Astrocyte (in vitro differentiated cells and primary cell): ENCODE measurements around the gene RPSA. TPM values are rescaled to one million over a fixed set of nuclear protein-coding genes. Genes with fewer than 3 reads are reported as not detected.
"Not testable (repeated sequence)": the region's sequence is repeated elsewhere in the genome, so short reads cannot be mapped to it uniquely, and the experiment has no call there.

Experiments used
- DNase-seq: peaks from one replicate; pipeline ENCODE4 v3.0.0-alpha.2; 2010; ENCODE audit warnings: low read depth
- FAIRE-seq: peaks from 2 replicates; lab custom pipeline; 2011; peaks lifted over from hg19 to GRCh38; lab: Jason Lieb, UNC
- H2AFZ ChIP-seq: 2 replicates; pipeline ENCODE4 v1.6.0; 2012; ENCODE audit warnings: low read depth, low read length, inconsistent platforms
- H3K27ac ChIP-seq: 2 replicates; pipeline ENCODE4 v1.5.1; 2011; ENCODE audit warnings: low read depth, low read length, inconsistent platforms
- H3K27me3 ChIP-seq: 2 replicates; pipeline ENCODE4 v1.6.0; 2011; ENCODE audit warnings: low read length, inconsistent platforms; ENCODE audit not compliant: insufficient read depth
- H3K36me3 ChIP-seq: 2 replicates; pipeline ENCODE4 v1.5.1; 2011; ENCODE audit warnings: low read length, inconsistent platforms; ENCODE audit not compliant: insufficient read depth
- H3K4me1 ChIP-seq: 2 replicates; pipeline ENCODE4 v1.5.1; 2011; ENCODE audit warnings: low read length, inconsistent platforms; ENCODE audit not compliant: insufficient read depth
- H3K4me2 ChIP-seq: 2 replicates; pipeline ENCODE4 v1.6.0; 2012; ENCODE audit warnings: low read length, inconsistent platforms
- H3K4me3 ChIP-seq: 2 replicates; pipeline ENCODE4 v1.5.1; 2011; ENCODE audit warnings: low read depth, mild to moderate bottlenecking, low read length, inconsistent platforms; ENCODE audit not compliant: insufficient read depth
- H3K79me2 ChIP-seq: 2 replicates; pipeline ENCODE4 v1.6.0; 2012; ENCODE audit warnings: mild to moderate bottlenecking, low read length, inconsistent platforms; ENCODE audit not compliant: insufficient read depth
- H3K9ac ChIP-seq: 2 replicates; pipeline ENCODE4 v1.6.0; 2012; ENCODE audit warnings: mild to moderate bottlenecking, low read length, inconsistent platforms
- H3K9me3 ChIP-seq: 2 replicates; pipeline ENCODE4 v1.5.1; 2012; ENCODE audit warnings: low read depth, mild to moderate bottlenecking, low read length, inconsistent platforms; ENCODE audit not compliant: insufficient read depth
- H4K20me1 ChIP-seq: 2 replicates; pipeline ENCODE4 v1.6.0; 2012; ENCODE audit warnings: low read length, inconsistent platforms; ENCODE audit not compliant: insufficient read depth
- H3K27ac Mint-ChIP-seq: one replicate; pipeline ENCODE4 v1.8.0; 2021; ENCODE audit warnings: mild to moderate bottlenecking, mixed read lengths; ENCODE audit not compliant: unreplicated experiment
- H3K27me3 Mint-ChIP-seq: one replicate; pipeline ENCODE4 v1.8.0; 2021; ENCODE audit warnings: low read depth, mixed read lengths; ENCODE audit not compliant: unreplicated experiment
- H3K36me3 Mint-ChIP-seq: one replicate; pipeline ENCODE4 v1.8.0; 2021; ENCODE audit warnings: low read depth, mixed read lengths; ENCODE audit not compliant: unreplicated experiment
- H3K4me1 Mint-ChIP-seq: one replicate; pipeline ENCODE4 v1.8.0; 2021; ENCODE audit warnings: low read depth, mixed read lengths; ENCODE audit not compliant: unreplicated experiment
- H3K4me3 Mint-ChIP-seq: one replicate; pipeline ENCODE4 v1.8.0; 2021; ENCODE audit warnings: mild to moderate bottlenecking, moderate library complexity, mixed read lengths; ENCODE audit not compliant: unreplicated experiment
- H3K9me3 Mint-ChIP-seq: one replicate; pipeline ENCODE4 v1.8.0; 2021; ENCODE audit warnings: mild to moderate bottlenecking, mixed read lengths; ENCODE audit not compliant: unreplicated experiment
- CTCF ChIP-seq: IDR thresholded peaks from 2 replicates; pipeline ENCODE4 v1.5.1; 2011; ENCODE audit warnings: low read depth, mild to moderate bottlenecking, inconsistent platforms, low read length, moderate library complexity; ENCODE audit not compliant: insufficient read depth
- EZH2 ChIP-seq: IDR thresholded peaks from 2 replicates; pipeline ENCODE4 v1.6.1; 2012; ENCODE audit warnings: mild to moderate bottlenecking, low read length, inconsistent platforms; ENCODE audit not compliant: insufficient read depth
- total RNA-seq: library from RNA; stranded (reverse); gene quantifications from 2 replicates; pipeline ENCODE4 v1.2.1, GENCODE V29; 2021

Gene RPSA
- total RNA-seq, 1 donor from 2014 or later, result 1,004 TPM

GRCh38 chr3:39413691-39414420, 7.3 kb downstream of the RPSA start:
- TF ChIP-seq CTCF (peak; percentile 0), EZH2 (no peak)
- H3K4me3 Mint-ChIP-seq, result no peak overlapping the region

GRCh38 chr3:39414421-39414907, 7.9 kb downstream of the RPSA start:
- H3K4me3 Mint-ChIP-seq, result no peak overlapping the region
- peaks cover 4% of the 10 kb centered on the region for H3K4me1 ChIP-seq
- no peak overlapping the region for H3K27ac ChIP-seq
- H3K4me3 ChIP-seq, result no peak overlapping the region
- H3K27me3 ChIP-seq, result no peaks in the 10 kb centered on the region
- H3K36me3 ChIP-seq, result peaks cover 53% of the 10 kb centered on the region
- H3K9ac ChIP-seq, result no peak overlapping the region
- H3K27me3 Mint-ChIP-seq, result no peaks in the 10 kb centered on the region
- no peaks in the 10 kb centered on the region for H3K9me3 Mint-ChIP-seq
- no peak overlapping the region for H3K4me2 ChIP-seq
- no peak for DNase-seq
- peaks cover 20% of the 10 kb centered on the region for H3K4me1 Mint-ChIP-seq
- peaks cover 63% of the 10 kb centered on the region for H4K20me1 ChIP-seq
- FAIRE-seq, result no peak
- TF ChIP-seq CTCF (no peak), EZH2 (no peak)
- H3K9me3 ChIP-seq, result no peaks in the 10 kb centered on the region
- H2AFZ ChIP-seq, result no peak overlapping the region
- peaks cover 18% of the 10 kb centered on the region for H3K79me2 ChIP-seq
- H3K36me3 Mint-ChIP-seq, result peaks cover 17% of the 10 kb centered on the region
- H3K27ac Mint-ChIP-seq, result no peak overlapping the region

More at GRCh38 chr3:39413691-39414420, 7.3 kb downstream of the RPSA start:
- H3K9ac ChIP-seq, result no peak overlapping the region
- no peak for FAIRE-seq
- H3K36me3 ChIP-seq, result peaks cover 56% of the 10 kb centered on the region
- peaks cover 8% of the 10 kb centered on the region for H3K4me1 ChIP-seq
- no peak overlapping the region for H2AFZ ChIP-seq
- no peaks in the 10 kb centered on the region for H3K27me3 ChIP-seq
- no peak overlapping the region for H3K27ac ChIP-seq
- H4K20me1 ChIP-seq, result peaks cover 69% of the 10 kb centered on the region
- no peak for DNase-seq
- peaks cover 17% of the 10 kb centered on the region for H3K36me3 Mint-ChIP-seq
- no peaks in the 10 kb centered on the region for H3K27me3 Mint-ChIP-seq
- H3K79me2 ChIP-seq, result peaks cover 24% of the 10 kb centered on the region
- no peak overlapping the region for H3K4me2 ChIP-seq
- no peaks in the 10 kb centered on the region for H3K9me3 Mint-ChIP-seq
- no peak overlapping the region for H3K4me3 ChIP-seq
- H3K27ac Mint-ChIP-seq, result no peak overlapping the region
- no peaks in the 10 kb centered on the region for H3K9me3 ChIP-seq
- H3K4me1 Mint-ChIP-seq, result peaks cover 24% of the 10 kb centered on the region

- not testable (repeated sequence) for FAIRE-seq, H3K4me2 ChIP-seq, H3K4me1 ChIP-seq, H3K27me3 Mint-ChIP-seq, H2AFZ ChIP-seq, H3K4me3 Mint-ChIP-seq, H3K9me3 ChIP-seq, H3K27ac ChIP-seq, H3K4me3 ChIP-seq, H3K9ac ChIP-seq, H3K27me3 ChIP-seq, H3K79me2 ChIP-seq, H3K9me3 Mint-ChIP-seq, DNase-seq, H3K27ac Mint-ChIP-seq
- H3K4me1 Mint-ChIP-seq, result peaks cover 13% of the 10 kb centered on the region
- peaks cover 44% of the 10 kb centered on the region for H3K36me3 ChIP-seq
- peaks cover 12% of the 10 kb centered on the region for H3K36me3 Mint-ChIP-seq
- peaks cover 55% of the 10 kb centered on the region for H4K20me1 ChIP-seq
Measured at GRCh38 chr3:39415302-39415701, 8.8 kb downstream of the RPSA start.
